CD4-positive, alpha-beta T cell treated with Interferon gamma for 1 hour (primary cell): ENCODE measurements around the gene STUB1.

Experiments
- DNase-seq: peaks from one replicate; pipeline ENCODE4 v3.0.0-alpha.2; 2020

The STUB1 gene

DNA sequence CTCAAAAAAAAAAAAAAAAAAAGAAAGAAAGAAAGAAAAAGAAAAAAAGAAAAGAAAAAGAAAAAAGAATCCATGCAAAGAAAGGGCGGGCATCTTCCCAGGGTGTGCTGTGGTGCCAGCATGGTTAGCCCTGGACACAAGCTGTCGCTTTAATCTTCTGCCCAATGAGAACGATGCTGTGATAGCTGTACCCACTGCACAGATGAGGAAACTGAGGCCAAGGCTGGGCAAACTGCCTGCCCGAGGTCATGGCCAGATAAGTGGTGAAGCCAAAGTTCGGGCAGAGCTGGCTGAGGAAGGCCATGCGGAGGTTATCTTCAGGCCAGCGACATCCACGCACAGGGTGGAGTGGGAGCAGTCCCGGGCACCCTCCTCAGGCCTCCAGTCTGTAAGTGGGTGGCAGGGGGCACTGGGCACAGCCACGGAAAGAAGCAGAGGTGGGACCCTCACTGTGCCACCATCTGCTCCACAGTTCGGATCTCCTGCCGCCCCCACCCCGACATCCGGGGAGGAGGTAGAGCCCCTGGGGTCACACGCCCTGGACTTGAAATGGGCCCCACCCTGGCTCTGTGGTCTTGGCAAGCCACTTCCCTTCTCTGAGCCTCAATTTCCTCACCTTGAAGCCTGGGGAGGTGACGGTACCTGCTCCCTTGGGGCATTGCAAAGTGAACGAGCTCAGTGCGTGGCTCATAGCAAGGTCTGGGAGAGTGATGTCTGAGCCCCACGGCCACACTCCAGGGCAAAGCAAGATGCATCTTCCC lies 18.9 kb downstream of the STUB1 start:
- no peak for DNase-seq

DNA sequence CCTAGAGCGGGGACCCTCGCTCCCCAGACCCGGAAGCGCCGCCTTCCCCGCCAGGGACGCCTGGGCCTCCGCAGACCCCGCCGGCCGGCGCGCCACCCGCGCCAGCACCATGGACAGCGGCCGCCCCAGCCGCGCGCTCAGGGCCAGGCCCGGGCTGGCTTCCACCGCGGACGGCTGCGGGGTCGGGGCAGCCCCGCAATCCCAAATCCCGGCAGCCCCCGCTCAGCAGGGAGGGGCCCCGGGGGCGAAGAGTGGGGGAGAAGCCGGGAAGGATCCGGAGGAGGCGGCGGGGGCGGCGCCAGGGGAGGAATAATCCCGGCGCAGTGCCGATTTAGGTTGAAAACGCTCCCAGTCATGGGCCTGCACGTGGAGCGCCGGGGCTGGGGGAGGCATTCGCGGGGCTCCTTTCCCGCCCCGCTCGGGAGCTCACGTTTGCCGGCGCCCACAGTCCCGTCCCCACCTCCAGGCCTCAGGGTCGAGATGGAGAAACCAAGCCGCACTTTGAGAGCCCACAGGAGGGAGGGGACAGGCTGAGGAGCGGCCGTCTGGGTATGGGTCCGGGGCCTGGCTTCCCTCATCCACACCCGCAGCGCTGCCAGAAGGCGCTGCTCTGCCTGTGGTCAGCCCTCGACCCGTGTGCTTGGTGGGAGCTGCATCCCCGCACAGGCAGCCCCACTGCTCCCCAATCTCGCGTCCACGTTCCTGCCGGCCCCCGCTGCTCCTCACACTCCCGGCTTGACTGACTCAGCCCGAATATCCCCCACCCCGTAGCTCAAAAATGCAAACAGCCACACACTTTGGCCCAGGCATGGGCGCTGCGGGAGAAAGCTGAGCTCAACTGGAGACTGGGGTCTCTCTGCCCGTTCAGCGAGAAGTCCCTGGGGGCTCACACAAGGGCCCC lies 20.7 kb downstream of the STUB1 start:
- DNase-seq = peak; percentile 12

DNA sequence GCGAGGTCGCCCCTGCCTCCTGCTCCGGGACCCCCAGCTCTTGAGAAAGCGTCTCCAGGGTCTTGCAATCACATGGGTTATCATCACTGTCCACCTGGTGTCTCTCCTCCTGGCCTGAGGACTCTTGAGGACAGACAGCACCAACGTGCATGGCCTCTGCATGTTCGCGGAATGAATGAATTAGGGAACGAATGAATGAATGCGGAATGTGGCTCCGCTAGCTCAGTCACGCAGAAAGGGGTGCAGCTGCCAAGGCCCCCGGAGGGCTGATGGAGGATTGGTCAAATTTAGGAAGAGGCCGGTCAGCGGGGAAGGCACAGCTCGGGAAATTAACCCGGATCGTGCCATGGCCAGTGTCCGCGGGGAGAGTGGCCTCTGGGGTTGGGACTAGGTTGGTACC lies 22.1 kb downstream of the STUB1 start:
- DNase-seq = no peak

DNA sequence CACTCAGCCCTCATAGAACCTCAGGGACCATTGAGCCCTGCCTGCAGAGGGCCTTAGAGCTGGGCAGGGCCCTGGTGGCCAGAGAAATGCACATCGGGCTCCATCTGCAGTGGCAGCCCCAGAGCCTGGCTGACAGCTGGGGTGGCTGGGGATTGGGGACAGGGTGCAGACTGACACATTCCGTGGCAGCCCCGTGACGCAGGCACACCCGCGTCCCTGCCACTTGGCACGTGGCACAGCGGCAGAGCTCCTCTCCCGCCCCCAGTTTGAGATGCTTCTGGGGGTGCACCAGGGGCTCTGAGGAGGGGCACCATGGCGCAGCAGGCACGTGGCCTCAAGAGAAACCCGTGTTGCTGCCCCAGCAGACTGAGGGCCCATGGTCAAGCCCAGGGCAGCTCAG lies 23.2 kb downstream of the STUB1 start:
- DNase-seq = no peak

DNA sequence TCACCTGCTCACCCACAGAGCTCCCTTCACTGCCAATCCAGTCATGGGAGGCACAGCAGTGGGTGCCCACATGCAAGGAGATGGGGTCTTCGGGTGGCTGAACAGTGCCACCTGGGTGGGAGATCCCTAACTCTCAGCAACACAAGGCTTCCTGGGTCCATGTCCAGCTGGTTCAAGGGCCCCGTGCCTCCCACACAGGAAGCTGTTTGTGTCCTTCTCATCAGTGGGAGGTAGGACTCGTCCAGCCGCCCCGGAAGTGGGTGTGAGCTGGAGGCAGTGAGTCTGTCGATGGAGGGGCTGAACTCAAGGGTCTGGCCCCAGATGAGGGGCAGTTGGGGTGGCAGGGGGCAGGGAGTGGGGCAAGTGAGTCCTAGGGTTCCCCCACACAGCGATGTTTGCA lies 23.8 kb downstream of the STUB1 start:
- DNase-seq = no peak

- no peak for DNase-seq
Measured at GRCh38 chr16:704552-705380, 24.6 kb downstream of the STUB1 start.

GRCh38 chr16:705431-706188 lies 25.4 kb downstream of the STUB1 start, which contains the start of gene FBXL16:
TSS of gene FBXL16 (minus strand) at chr16:705801. CDS start at chr16:697405, 8,396 bp downstream.
- no peak for DNase-seq

DNA sequence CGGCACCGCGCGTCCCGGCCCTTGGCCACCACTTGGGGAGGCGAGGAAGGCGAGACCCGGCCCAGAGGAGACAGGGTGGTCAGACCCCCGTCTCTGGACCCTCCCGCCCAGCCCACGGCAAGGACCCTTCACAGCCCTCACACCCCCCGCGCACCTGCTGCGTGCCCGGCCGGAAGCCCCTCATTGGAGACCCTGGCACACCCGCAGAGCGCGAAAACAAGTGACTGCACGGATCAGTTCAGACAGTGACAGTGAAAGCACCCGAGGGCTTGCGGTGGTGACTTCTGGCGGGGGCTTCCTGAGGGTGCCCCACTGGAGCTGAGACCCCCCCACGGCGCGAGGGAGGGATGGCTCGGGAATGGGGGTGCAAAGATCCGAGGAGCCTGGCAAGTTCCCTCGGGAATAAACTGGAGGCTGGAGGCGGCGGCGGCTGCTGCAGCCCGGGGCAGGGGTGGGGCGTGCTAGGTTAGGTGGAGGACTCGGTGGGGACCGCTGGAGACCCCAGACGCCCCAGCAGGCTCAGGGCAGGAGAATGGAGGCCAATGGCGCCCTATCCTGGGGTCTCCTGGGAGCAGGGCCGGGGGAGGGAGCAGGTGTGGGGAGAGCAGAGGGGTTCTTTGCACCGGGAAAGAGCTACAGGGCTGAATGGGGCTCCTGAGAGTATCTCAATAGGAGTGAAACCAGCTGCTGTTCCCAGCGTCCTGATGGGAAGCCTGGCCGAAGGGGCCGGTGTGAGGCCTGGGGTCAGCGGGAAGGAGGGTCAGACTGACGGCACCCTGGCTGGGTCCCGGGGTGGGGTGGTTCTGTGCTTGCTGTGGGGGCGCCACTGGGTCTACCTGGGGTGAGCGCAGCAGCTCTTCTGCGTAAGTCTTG lies 26.2 kb downstream of the STUB1 start:
- no peak for DNase-seq

- no peak for DNase-seq
Measured at GRCh38 chr16:707062-707538, 26.9 kb downstream of the STUB1 start.

DNA sequence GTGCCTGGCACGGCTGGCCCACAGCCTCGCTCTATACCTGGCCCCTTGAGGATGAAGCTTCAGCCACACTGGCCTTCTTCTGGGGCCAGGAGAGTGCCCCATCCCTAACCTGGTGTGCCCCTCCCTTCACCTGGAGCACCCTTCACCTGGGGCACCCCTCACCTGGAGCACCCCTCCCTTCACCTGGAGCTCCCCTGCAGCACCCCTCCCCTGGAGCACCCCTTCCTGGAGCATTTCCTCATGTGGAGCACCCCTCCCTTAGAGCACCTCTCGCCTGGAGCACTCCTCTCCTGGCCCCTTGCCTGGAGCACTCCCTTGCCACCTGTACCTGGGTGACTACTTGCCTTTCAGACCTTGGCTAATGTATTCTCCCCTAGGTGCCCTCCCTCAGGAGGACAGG lies 27.8 kb downstream of the STUB1 start:
- no peak for DNase-seq

GRCh38 chr16:708959-709358 lies 28.7 kb downstream of the STUB1 start:
- DNase-seq = no peak

- no peak for DNase-seq
Measured at GRCh38 chr16:709566-710499, 29.6 kb downstream of the STUB1 start.

DNA sequence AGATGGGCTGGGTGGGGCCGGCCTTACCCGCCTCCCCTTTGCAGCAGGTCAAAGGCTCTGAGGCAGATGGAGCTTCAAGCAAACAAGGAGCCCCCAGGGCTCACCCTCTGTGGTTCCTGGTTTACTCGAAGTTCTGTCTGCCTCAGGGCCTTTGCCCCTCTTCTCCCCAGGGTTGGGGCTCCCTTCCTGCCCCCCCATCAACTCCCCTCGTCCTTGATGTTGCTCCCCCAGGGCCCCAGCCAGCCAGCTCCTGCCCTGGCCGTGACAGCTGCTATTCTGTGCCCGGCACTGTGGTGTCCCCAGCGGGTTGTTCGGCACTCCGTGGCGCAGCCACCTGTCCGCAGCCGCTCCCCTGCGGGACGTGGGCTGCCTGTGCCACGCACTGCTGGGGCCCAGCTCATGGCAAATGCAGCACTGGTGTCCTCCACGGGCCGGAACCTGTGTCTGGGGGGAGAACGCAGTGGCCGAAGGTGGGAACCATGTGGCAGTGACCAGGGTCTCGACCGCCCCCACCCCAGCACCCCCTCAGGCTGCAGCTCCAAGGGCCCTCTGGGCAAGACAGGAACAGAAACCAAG lies 30.4 kb downstream of the STUB1 start:
- DNase-seq = no peak

DNA sequence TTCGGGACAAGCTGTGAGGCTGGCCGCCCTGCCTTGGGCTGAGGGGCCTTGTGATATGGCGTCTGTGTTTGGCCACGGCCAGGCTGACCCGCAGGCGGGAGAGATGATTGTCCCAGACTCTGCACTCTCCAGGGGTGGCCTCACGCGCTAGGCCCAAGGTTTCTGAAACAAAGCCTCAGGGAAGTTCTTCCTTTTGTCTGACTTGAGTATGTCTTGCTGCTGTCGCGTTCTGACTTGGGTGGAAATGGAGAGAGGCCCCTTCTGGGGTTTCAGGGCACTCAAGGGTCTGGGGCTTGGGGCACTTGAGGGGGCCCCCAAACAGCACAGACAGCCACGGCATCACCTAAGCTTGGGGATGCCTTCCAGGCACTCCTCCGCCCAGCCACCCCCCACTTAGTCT lies 30.9 kb downstream of the STUB1 start:
- DNase-seq = no peak

GRCh38 chr16:711548-712320 lies 31.5 kb downstream of the STUB1 start:
- DNase-seq = peak; percentile 75

- DNase-seq = peak; percentile 31
Measured at GRCh38 chr16:712740-713250, 32.6 kb downstream of the STUB1 start.

- no peak for DNase-seq
Measured at GRCh38 chr16:714079-714478, 33.9 kb downstream of the STUB1 start.
